ENCODE results near the gene TSPAN6.

DNA sequence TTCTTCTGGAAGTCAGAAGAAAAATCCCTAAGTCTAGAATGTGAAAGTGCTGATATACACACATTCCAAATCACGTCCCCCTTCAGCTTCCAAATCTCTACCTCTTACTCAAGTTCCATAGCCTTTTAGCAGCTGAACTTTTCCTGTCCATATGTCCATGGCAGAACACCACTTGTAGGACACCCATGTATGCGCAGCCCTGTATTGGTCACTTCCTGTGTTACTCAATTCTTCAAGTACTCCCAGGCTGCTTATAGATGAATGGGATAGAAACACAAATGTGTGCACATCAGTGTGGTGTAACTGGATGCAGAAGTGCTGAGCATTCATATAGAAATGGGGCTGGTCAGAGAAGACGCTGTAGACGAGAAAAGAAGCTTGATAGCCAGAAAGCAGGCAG is 26.2 kb upstream of the TSPAN6 start:
- TF ChIP-seq, protein P1, sequence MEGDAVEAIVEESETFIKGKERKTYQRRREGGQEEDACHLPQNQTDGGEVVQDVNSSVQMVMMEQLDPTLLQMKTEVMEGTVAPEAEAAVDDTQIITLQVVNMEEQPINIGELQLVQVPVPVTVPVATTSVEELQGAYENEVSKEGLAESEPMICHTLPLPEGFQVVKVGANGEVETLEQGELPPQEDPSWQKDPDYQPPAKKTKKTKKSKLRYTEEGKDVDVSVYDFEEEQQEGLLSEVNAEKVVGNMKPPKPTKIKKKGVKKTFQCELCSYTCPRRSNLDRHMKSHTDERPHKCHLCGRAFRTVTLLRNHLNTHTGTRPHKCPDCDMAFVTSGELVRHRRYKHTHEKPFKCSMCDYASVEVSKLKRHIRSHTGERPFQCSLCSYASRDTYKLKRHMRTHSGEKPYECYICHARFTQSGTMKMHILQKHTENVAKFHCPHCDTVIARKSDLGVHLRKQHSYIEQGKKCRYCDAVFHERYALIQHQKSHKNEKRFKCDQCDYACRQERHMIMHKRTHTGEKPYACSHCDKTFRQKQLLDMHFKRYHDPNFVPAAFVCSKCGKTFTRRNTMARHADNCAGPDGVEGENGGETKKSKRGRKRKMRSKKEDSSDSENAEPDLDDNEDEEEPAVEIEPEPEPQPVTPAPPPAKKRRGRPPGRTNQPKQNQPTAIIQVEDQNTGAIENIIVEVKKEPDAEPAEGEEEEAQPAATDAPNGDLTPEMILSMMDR (conservative IDR thresholded peaks at IDR 0.05 in 1 of 2, IDR thresholded peaks at IDR 0.05 in 1 of 2; ENCODE audit: low read depth in 1 of 2, low read length in 2 of 2): no peak
- no peak for TF ChIP-seq EZH2 (IDR thresholded peaks at IDR 0.05; ENCODE audit: low read length, missing control alignments)
